OCI-LY7 (cell line): Measurements from ENCODE around the gene ADCY7. TPM values are rescaled to one million over a fixed set of nuclear protein-coding genes. Genes with fewer than 3 reads are reported as not detected.

Experiments
- BruUV-seq: library from RNA; stranded (reverse); fragments of 400-500 nt; replicated peaks from 2 replicates; lab custom pipeline; 2021; lab: Mats Ljungman, UMichigan
- CTCF ChIA-PET: fragments of 300-600 bp; sonication (Branson Sonifier 250); formaldehyde crosslinking; loops from one replicate; lab custom pipeline; 2022; ENCODE audit warnings: antibody characterized with exemption; ENCODE audit not compliant: unreplicated experiment; lab: Charles Lee
- POLR2A ChIA-PET: fragments of 300-600 bp; sonication (Branson Sonifier 250); formaldehyde crosslinking; loops from one replicate; lab custom pipeline; 2022; ENCODE audit warnings: antibody characterized with exemption; lab: Charles Lee
- DNase-seq: peaks from one replicate; pipeline ENCODE4 v3.0.0-alpha.2; 2015; ENCODE audit warnings: low spot score
- H2AFZ ChIP-seq: fragments of 200-600 bp; sonication (generic), shearing (Covaris generic); 2 replicates; pipeline ENCODE4 v1.6.1; 2014; ENCODE audit warnings: mild to moderate bottlenecking, antibody characterized with exemption, low read length, moderate library complexity
- H3K27ac ChIP-seq: fragments of 200-600 bp; sonication (generic); 2 replicates; pipeline ENCODE4 v1.5.1; 2014; ENCODE audit warnings: mixed run types, low read depth, mild to moderate bottlenecking, moderate library complexity, low read length, inconsistent platforms; ENCODE audit not compliant: poor library complexity, severe bottlenecking
- H3K36me3 ChIP-seq: fragments of 200-600 bp; sonication (generic); 2 replicates; pipeline ENCODE4 v1.6.1; 2014; ENCODE audit warnings: mild to moderate bottlenecking, antibody characterized with exemption, low read length, moderate library complexity, mixed read lengths; ENCODE audit not compliant: insufficient read depth
- H3K4me1 ChIP-seq: fragments of 200-600 bp; sonication (generic); 2 replicates; pipeline ENCODE4 v1.5.1; 2014; ENCODE audit warnings: mild to moderate bottlenecking, low read length; ENCODE audit not compliant: insufficient read depth, poor library complexity, severe bottlenecking
- H3K4me2 ChIP-seq: fragments of 200-600 bp; sonication (generic); 2 replicates; pipeline ENCODE4 v1.6.1; 2014; ENCODE audit warnings: mild to moderate bottlenecking, low read length
- H3K4me3 ChIP-seq: fragments of 200-600 bp; sonication (generic); 2 replicates; pipeline ENCODE4 v1.5.1; 2014; ENCODE audit warnings: mild to moderate bottlenecking, low read depth, low read length; ENCODE audit not compliant: poor library complexity, severe bottlenecking
- H3K79me2 ChIP-seq: fragments of 200-600 bp; sonication (generic); 2 replicates; pipeline ENCODE4 v1.6.1; 2016; ENCODE audit warnings: low read depth, mild to moderate bottlenecking, low read length, moderate library complexity, mixed read lengths; ENCODE audit not compliant: insufficient read depth
- H3K9me2 ChIP-seq: fragments of 200-600 bp; sonication (generic); 2 replicates; pipeline ENCODE4 v1.6.1; 2016; ENCODE audit warnings: mild to moderate bottlenecking, low read length, mixed read lengths; ENCODE audit not compliant: insufficient read depth
- H3K9me3 ChIP-seq: fragments of 200-600 bp; sonication (generic); 2 replicates; pipeline ENCODE4 v1.6.1; 2014; ENCODE audit warnings: mild to moderate bottlenecking, mixed run types, low read length, mixed read lengths
- H4K20me1 ChIP-seq: fragments of 200-600 bp; sonication (generic); 2 replicates; pipeline ENCODE4 v1.6.1; 2014; ENCODE audit warnings: mild to moderate bottlenecking, antibody characterized with exemption, low read length, moderate library complexity, mixed read lengths; ENCODE audit not compliant: insufficient read depth
- CTCF ChIP-seq: fragments of 200-600 bp; sonication (generic); conservative IDR thresholded peaks from 2 replicates; pipeline ENCODE4 v1.5.1; 2014; ENCODE audit warnings: mild to moderate bottlenecking, antibody characterized with exemption, low read length, moderate library complexity, mixed read lengths
- EZH2phosphoT487 ChIP-seq: fragments of 200-600 bp; sonication (generic); IDR thresholded peaks from 2 replicates; pipeline ENCODE4 v1.6.1; 2018; ENCODE audit warnings: low read depth, borderline replicate concordance, mild to moderate bottlenecking, mixed run types, antibody characterized with exemption, low read length, moderate library complexity, mixed read lengths
- intact Hi-C: fragments of 100-400 bp; cut with micrococcal nuclease; formaldehyde crosslinking; loops from one replicate; pipeline ENCODE4 v1.10.0; 2022; ENCODE audit not compliant: unreplicated experiment
- total RNA-seq, 2 experiments: library from RNA; depleted of rRNA in 1 of 2; stranded (reverse); fragments of >200 nt in 1 of 2; shearing (Covaris generic) in 1 of 2; gene quantifications; 2 replicates each; pipeline ENCODE4 v1.2.3, GENCODE V29; 2014 to 2022

ADCY7 gene
- total RNA-seq, 2 experiments from 2014 or later, result 49.9 to 77.7 TPM

- Histone ChIP-seq H3K27ac (peak overlapping the region; percentile 80), H3K36me3 (peaks cover 15% of the 10 kb centered on the region), H3K9me3 (no peaks in the 10 kb centered on the region; the same call in 1 of the 2 replicates), H3K9me2 (no peaks in the 10 kb centered on the region), H4K20me1 (peaks cover 5% of the 10 kb centered on the region; the same call in 1 of the 2 replicates), H3K79me2 (peaks cover 46% of the 10 kb centered on the region), H3K4me2 (peak overlapping the region; percentile 97), H2AFZ (no peak overlapping the region; the same call in 1 of the 2 replicates), H3K4me1 (peaks cover 62% of the 10 kb centered on the region), H3K4me3 (peak overlapping the region; percentile 75)
- ChIA-PET POLR2A (interaction anchor here (0.8 to 3.5 kb wide), 9 partner anchors 8 to 102 kb away, joined by 3 to 21 read pairs (median 5); partner anchors contain the start of gene ADCY7), CTCF (interaction anchor here (0.6 to 2.1 kb wide), 3 partner anchors 9 to 38 kb away, joined by 4 to 16 read pairs (median 10); partner anchors contain the start of gene ADCY7)
- BruUV-seq, result no TSS peak
- no peak for TF ChIP-seq EZH2phosphoT487
- TF ChIP-seq CTCF, result 0 out of 2 replicates have a peak, but pooled peaks have one; percentile 28
- DNase-seq, result peak; percentile 60
- intact Hi-C loops, result no loop called here
These were observed 8.2 kb downstream of the ADCY7 start for GRCh38 chr16:50274326-50275097.

DNA sequence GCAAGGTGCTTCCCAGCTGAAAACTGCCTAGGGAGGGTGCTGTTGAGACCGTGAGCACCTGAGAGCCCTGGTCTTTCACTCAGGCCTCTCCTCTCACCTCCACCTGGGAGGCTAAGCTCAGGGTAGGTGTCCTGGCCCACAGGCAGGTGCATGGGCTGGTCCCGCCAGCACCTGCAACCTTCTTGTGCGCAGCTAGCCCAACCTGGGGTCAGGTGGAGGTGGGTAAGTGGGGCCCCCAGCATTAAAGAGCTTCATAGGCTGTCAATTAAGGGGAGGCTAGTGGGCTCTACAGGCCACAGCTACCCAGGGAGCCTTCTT is 8.7 kb downstream of the ADCY7 start:
- Histone ChIP-seq H3K79me2 (peaks cover 51% of the 10 kb centered on the region), H4K20me1 (peaks cover 5% of the 10 kb centered on the region; the same call in 1 of the 2 replicates), H3K4me1 (peaks cover 62% of the 10 kb centered on the region), H3K4me2 (peak overlapping the region; percentile 97), H3K9me3 (no peaks in the 10 kb centered on the region; the same call in 1 of the 2 replicates), H3K27ac (peak overlapping the region; percentile 80), H3K9me2 (no peaks in the 10 kb centered on the region), H3K36me3 (peaks cover 15% of the 10 kb centered on the region), H2AFZ (no peak overlapping the region), H3K4me3 (peak overlapping the region; percentile 75)
- TF ChIP-seq CTCF (no peak; the same call in 1 of the 2 replicates), EZH2phosphoT487 (no peak)
- CTCF ChIA-PET, result interaction anchor here (0.6 to 2.1 kb wide), 3 partner anchors 9 to 38 kb away, joined by 4 to 16 read pairs (median 10); partner anchors contain the start of gene ADCY7
- intact Hi-C loops, result no loop called here
- BruUV-seq, result no TSS peak
- POLR2A ChIA-PET, result interaction anchor here (0.6 to 3.5 kb wide), 7 partner anchors 8 to 85 kb away, joined by 3 to 21 read pairs (median 4); partner anchors contain the start of gene ADCY7
- DNase-seq, result peak; percentile 18
